NCI-H1092 (cell line): Measurements from ENCODE around the gene FLRT1.

Source experiments
- DNase-seq: peaks from one replicate; lab custom pipeline; 2025; lab: John Stamatoyannopoulos, UW

Gene FLRT1

DNA sequence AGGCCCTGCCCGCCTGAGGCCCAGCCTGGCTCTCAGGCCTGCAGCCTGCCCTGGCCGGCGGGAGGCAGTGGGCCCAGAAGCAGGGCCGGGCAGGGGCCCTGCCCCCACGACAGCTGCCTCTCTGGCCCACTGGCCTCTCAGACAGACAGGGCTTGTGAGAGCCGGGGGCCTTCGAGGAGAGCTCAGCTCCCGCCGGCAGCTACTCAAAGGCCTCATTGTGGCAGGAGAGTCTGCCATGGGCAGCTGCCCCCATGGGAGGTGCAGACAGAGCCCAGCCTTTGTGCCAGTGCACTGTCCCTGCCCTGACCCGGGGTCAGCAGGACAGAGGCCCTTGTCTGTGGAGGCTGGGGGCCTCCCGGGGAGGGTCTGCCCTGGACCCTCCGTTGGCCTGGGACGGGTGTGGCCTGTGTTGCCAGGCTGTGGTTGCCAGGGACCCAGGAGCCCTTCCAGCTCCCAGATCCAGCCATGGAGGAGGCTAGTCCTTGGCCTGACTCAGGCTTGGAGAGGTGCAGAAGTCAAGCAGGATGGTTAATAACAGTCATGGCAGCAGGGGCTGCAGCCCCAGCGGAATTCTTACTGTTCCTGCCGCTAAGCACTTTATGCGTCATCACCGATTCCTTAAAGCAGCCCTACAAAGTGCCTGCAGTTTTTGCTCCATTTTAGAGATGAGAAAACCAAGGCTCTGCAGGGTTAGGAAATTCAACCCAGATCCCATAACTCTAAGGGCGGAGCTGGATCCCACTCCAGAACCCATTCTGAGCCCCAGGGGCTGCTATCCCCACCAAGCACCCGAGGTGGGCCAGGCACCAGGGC is 12.5 kb downstream of the FLRT1 start:
- DNase-seq: no peak

DNA sequence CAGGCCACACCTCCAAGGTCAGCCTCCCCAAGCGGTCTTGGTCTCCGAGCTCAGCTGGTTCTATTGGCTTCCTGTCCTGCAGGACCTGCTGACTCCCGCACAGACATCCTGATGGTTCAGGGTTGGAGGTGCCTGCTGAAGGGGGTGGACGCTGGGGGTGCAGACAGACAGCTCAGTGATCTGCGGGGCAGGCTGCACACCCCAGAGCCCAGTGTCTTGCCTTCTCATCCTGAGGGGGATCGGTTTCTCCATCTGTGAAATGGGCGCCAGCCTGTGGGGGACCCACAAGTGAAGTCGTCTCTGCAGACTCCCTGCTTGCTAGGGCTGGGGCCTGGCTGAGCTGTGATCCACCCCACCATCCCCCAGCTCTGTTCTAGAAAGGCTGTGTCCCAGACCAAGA is 13.8 kb downstream of the FLRT1 start:
- no peak for DNase-seq

- DNase-seq: no peak
These were observed 15.6 kb downstream of the FLRT1 start for GRCh38 chr11:64051297-64051696.

DNA sequence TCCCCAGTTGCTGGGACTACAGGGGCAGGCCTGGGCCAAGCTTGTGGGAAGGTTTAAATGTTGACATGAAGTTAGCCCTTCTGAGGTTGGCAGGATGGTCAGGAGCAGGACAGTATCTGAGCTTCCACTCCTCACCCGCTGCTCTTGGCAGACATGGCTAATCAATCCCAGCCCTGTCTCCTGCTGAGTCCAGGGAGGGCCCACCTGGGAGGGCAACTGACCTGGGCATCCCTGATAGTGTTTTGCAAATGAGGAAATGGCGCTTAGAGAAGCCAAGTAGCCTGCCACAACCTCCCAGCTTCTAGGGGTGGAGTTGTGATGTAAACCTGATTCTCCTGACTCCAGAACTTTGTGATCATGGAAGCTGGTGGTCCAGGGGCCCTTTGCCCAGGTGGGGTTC is 16.7 kb downstream of the FLRT1 start:
- no peak for DNase-seq

GRCh38 chr11:64052938-64053622 is 17.3 kb downstream of the FLRT1 start:
- no peak for DNase-seq

DNA sequence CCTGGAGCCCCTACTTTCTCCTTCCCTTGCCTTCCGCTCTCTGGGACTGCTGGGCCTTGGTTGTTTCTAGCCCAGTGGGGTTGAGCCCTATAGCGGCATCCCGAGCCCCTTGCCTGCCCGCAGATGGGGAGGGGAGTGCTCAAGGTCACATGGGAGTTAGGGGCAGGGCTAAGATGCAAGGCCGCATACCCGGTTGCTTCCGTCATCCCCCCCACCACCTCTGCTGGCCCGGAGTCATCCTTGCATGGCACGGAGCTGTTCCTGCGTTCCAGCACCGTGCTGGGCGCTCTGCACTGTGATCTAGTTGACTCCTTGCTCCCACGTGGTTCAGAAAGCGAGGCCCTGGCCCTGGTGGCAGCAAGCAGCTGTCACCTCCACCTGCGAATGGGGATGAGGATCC is 18.0 kb downstream of the FLRT1 start:
- no peak for DNase-seq

DNA sequence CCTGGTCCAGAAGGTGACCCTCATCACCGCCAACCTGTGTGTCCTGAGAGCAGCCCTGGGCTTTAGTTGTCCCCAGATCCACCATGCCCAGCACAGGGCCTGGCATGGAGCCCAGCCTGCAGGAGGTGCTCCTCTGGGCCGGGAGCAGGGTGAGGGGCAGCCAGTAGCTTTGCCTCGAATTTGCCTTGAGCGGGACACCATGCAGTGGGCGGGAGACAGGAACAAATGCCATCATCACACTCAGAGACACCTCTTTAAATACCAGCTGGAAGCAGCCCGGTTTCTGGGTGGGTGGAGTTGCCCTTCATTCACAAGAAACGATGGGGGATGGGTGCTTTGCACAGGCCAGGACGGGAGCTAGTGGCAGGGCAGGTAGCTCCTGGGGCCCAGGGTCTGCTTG is 19.3 kb downstream of the FLRT1 start:
- no peak for DNase-seq

GRCh38 chr11:64056213-64056785 is 20.6 kb downstream of the FLRT1 start:
- DNase-seq: no peak

DNA sequence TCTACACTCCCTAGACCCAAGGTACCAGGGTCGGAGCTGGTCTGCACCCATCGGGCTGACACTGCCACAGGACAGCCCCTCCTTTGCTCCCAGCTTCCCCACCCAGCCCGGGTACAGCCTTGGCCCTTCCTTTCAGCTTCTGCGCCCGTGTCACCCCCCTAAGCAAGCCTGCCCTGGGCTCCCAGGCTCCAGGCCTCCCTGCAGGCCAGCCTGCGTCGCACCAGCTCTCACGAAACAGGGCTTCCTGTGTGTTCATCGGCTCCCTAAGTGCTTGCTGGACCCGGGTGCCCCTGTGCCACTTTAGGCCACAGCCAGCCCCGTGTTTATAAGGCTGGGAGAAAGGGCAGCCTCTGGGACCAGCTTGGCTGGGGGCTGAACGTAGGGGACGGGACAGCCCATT is 21.1 kb downstream of the FLRT1 start:
- no peak for DNase-seq

DNA sequence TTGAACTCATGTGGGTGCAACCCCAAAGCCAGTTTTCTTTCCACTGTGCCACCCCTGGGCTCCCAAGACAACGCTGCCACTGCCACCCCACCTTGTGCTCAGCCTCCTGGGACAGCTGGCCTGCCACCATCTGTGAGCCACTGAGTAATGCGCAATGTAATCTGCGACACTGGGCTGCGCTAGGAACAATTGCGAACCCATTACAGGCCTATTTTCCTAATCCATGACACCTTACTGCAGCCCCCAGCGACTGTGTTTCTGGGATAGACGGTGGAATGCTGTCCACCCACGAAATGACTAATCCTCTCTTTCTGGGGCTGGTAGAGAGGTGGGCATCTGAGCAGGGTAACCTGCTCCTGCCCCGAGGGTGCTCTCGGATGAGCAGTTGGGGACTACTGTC is 22.2 kb downstream of the FLRT1 start:
- DNase-seq: no peak

- peak; percentile 61 for DNase-seq
These were observed 22.8 kb downstream of the FLRT1 start for GRCh38 chr11:64058494-64058893.

GRCh38 chr11:64059339-64060140 is 23.8 kb downstream of the FLRT1 start:
- no peak for DNase-seq

DNA sequence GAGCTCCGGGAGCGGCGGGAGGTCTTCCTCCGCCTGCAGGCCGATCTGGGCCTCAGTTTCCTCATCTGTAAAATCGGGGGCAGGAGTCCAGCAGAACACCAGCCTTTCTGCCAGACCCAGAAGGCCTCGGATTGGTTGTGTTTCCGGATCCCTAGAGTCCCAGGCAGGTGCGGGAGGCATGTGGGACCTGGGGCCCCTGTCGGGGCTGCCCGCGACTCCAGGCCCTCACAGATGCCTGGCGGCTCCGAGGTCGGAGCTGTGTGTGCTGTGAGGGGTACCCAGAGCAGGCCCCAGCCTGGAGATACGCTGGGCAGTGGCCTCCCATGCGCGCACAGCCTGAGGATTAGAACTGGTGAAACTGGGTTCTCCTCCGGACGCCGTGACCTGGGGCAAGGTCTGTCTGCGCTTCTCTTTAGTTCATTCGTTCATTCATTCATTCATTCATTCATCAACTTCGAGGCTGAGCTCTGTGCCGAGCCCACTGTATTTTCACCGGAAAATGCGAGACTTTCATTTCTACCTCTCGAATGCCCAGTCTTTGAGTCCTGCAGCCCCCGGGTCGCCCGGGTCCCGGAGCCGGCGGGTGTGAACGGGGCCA is 24.6 kb downstream of the FLRT1 start:
- no peak for DNase-seq

DNA sequence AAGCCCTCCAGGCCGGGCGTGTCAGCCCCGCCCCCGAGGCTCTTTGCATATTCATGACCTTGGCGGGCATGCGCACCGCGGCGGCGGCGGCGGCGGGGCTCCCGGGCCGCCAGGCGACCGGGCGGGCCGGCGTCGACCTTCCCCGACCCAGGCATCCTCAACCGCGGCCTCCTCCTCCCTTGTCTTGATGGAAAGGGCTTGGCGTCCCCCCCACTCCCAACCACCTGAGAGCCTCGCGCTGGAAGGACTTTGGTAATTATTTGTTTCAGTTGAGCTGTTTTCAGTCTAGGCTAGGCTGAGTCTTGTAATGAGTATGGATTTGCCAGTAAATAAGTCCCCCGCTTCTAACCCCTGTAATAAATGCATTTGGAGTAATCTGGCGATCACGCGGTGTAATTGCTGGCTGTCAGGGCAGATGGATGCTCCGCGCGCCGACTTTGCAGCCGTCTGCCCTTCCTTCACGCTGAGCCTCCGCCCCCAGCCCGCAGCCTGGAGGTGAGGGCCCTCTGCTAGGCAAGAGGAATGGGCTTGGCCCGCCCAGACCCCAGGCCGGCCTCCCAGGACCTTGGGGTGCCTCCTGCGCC is 25.2 kb downstream of the FLRT1 start:
- DNase-seq: peak; percentile 31

DNA sequence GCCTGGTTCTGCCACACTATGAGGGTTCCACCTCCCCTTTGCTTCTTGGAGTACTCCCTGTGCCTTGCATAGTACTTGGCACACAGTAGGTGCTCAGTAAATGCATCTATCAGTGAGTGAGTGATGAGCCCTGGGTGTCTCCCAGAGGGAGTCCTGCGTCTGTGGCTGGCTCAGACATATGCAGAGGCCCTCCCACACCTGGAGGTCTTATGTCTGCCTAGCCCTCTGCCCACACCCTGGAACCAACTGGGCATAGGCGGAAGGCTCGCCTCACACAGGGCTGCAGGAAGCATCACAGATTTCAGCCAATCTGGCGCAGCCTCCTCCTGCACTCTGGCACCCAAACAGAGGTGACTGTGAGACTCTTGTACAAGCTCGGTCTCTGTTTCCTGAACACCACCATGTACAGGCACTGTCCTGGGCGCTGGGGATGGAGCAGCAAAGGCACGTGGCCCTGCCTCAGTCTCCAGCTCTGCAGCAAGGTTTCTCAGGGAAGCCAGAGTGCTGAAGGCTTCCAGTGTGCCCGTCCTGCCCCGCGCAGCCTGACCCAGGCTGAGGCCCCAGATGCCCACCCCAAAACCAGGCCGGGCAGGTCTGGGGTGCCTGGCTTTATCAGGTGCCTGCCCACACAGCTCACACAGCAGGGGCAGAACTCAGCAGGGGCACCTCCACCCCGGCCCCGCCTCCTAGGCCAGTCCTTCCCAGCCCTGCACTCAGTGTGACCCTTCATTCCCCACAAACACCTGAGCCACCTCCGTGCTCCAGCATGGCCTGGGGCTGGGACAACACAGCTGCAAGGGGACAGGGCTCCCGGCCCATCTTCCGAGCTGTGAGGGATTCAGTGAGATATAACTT is 26.7 kb downstream of the FLRT1 start:
- DNase-seq: no peak

DNA sequence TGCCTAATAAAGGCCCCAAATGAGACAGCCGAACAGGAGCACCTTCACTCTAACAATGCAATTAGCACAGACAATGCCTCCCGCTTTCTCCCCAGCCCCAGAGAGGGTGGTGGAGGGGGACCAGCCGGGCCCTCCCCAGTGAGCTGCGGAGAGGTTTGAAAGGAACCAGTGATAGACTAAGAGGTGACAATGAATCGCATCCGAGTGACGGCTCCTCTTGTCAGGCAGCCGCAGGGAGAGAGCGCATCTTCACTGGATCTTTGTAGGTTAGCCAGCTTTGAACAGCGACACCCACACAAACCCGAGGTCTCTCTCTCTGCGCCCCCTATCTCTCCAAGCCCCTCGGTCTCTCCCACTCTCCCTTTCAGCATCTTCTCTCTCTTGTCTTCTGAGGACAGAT is 28.0 kb downstream of the FLRT1 start:
- no peak for DNase-seq

GRCh38 chr11:64064374-64065140 is 28.8 kb downstream of the FLRT1 start:
- DNase-seq: no peak

DNA sequence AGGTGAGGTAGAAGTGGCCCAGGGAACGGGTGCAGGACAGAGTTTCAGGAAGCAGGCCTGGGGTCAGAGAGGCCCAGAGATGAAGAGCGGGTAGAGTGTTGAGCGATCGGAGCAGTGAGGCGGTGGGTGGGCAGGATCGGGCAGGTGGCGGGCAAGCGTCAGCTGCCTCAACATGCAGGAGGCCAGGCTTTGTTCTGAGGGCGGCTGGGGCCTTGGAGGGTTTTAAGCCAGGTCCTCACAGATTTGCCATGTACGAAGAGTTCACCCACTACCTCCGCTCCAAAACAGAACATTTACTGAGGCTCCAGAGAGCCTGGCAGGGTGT is 29.4 kb downstream of the FLRT1 start:
- no peak for DNase-seq

- DNase-seq: no peak
These were observed 30.0 kb downstream of the FLRT1 start for GRCh38 chr11:64065712-64066111.
